ENCODE data around the gene IFNA10. TPM values are rescaled to one million over a fixed set of nuclear protein-coding genes. Genes with fewer than 3 reads are reported as not detected.

Gene IFNA10
- not detected in 5 replicates for total RNA-seq (2022; extraction: Qiagen RNA extraction)

DNA sequence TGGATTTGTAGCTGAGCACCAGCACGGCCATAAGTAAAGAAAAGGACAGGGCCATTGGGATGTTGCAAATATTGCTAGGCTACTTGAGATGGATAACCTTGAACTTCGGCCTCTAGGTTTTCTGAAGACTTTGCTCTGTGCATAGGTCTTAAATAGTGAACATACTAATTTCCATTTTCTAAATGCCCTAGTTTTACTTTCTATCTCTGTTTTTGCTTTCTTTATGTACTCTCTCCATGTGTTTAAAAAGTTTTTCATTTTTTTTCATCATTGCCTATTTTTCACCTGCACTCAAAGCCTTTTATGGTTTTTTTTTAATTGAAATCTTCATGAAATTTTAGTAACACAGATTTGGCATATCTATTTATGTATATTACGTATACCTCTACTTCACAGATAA is at the start of gene IFNA10:
TSS of gene IFNA10 (minus strand) at position 101 of the 400 bp plus-strand sequence. CDS start at position 55, 46 bp downstream.

DNA sequence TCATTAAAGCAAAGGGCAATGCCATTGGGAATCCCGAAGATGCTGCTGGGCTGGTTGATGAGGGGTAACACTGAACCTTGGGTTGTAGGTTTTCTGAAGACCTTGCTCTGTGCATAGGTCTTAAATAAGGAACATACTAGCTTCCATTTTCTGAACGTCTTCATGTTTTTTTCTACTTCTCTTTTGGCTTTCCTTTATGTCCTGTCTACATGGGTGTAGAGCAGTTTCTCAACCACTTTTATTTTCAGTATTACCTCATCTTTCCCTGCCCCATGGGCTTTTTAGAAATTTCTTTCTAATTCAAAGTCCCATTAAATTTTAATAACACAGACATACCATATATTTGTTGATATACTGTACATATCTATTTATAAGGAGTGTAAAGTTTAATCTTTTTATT is 33.0 kb upstream of the IFNA10 start, which contains the start of gene IFNA14:
TSS of gene IFNA14 (minus strand) at position 95 of the 400 bp plus-strand sequence. CDS start at position 25, 70 bp downstream.

DNA sequence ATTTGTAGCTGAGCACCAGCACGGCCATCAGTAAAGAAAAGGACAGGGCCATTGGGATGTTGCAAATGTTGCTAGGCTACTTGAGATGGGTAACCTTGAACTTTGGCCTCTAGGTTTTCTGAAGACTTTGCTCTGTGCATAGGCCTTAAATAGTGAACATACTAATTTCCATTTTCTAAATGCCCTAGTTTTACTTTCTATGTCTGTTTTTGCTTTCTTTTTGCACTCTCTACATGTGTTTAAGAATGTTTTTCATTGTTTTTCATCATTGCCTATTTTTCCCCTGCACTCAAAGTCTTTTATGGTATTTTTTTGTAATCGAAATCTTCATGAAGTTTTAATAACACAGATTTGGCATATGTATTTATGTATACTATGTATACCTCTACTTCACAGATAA is 21.2 kb upstream of the IFNA10 start, which contains the start of gene IFNA17:
TSS of gene IFNA17 (minus strand) at position 101 of the 400 bp plus-strand sequence. CDS start at position 52, 49 bp downstream.

DNA sequence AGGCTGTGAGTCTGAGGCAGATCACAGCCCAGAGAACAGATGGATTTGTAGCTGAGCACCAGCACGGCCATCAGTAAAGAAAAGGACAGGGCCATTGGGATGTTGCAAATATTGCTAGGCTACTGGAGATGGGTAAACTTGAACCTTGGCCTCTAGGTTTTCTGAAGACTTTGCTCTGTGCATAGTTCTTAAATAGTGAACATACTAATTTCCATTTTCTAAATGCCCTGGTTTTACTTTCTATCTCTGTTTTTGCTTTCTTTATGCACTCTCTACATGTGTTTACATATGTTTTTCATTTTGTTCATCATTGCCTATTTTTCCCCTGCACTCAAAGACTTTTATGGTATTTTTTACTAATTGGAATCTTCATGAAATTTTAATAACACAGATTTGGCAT is 10.3 kb upstream of the IFNA10 start, which contains the start of gene IFNA16:
TSS of gene IFNA16 (minus strand) at position 101 of the 400 bp plus-strand sequence. CDS start at position 95, 6 bp downstream.

DNA sequence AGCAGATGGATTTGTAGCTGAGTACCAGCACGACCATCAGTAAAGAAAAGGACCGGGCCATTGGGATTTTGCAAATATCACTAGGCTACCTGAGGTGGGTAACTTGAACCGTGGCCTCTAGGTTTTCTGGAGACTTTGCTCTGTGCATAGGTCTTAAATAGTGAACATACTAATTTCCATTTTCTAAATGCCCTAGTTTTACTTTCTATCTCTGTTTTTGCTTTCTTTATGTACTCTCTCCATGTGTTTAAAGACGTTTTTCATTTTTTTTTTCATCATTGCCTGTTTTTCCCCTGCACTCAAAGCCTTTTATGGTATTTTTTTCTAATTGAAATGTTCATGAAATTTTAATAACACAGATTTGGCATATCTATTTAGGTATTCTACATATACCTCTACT is 4.8 kb downstream of the IFNA10 start, which contains the start of gene IFNA7:
TSS of gene IFNA7 (minus strand) at position 101 of the 400 bp plus-strand sequence. CDS start at position 61, 40 bp downstream.

DNA sequence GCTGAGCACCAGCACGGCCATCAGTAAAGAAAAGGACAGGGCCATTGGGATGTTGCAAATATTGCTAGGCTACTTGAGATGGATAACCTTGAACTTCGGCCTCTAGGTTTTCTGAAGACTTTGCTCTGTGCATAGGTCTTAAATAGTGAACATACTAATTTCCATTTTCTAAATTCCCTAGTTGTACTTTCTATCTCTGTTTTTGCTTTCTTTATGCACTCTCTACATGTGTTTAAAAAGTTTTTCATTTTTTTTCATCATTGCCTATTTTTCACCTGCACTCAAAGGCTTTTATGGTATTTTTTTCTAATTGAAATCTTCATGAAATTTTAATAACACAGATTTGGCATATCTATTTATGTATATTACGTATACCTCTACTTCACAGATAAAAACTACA is 19.5 kb downstream of the IFNA10 start, which contains the start of gene IFNA4:
TSS of gene IFNA4 (minus strand) at position 101 of the 400 bp plus-strand sequence. CDS start at position 45, 56 bp downstream.

DNA sequence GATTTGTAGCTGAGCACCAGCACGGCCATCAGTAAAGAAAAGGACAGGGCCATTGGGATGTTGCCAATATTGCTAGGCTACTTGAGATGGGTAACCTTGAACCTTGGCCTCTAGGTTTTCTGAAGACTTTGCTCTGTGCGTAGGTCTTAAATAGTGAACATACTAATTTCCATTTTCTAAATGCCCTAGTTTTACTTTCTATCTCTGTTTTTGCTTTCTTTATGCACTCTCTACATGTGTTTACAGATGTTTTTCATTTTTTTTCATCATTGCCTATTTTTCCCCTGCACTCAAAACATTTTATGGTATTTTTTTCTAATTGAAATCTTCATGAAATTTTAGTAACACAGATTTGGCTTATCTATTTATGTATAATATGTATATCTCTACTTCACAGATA is 40.4 kb downstream of the IFNA10 start, which contains the start of gene IFNA21:
TSS of gene IFNA21 (minus strand) at position 101 of the 400 bp plus-strand sequence. CDS start at position 53, 48 bp downstream.

Other genes starting within 250 kb of the IFNA10 start
- gene HACD4, start 175.5 kb downstream of the IFNA10 start, total RNA-seq (2022; extraction: Qiagen RNA extraction), result 0.85 to 1.3 TPM (median 1.0 TPM) in 5 replicates
- 0.10 TPM in 1 of 5 replicates, not detected in the others for gene IFNB1, start 129.2 kb downstream of the IFNA10 start, total RNA-seq (2022; extraction: Qiagen RNA extraction)
- gene IFNW1, start 65.3 kb downstream of the IFNA10 start, total RNA-seq (2022; extraction: Qiagen RNA extraction), result not detected in 5 replicates
- not detected in 5 replicates for gene IFNA21, start 40.5 kb downstream of the IFNA10 start, total RNA-seq (2022; extraction: Qiagen RNA extraction)
- gene IFNA4, start 19.6 kb downstream of the IFNA10 start, total RNA-seq (2022; extraction: Qiagen RNA extraction), result not detected in 5 replicates
- not detected in 5 replicates for gene IFNA7, start 4.9 kb downstream of the IFNA10 start, total RNA-seq (2022; extraction: Qiagen RNA extraction)
- not detected in 5 replicates for gene IFNA16, start 10.2 kb upstream of the IFNA10 start, total RNA-seq (2022; extraction: Qiagen RNA extraction)
- not detected in 5 replicates for gene IFNA17, start 21.1 kb upstream of the IFNA10 start, total RNA-seq (2022; extraction: Qiagen RNA extraction)
- gene IFNA14, start 32.9 kb upstream of the IFNA10 start, total RNA-seq (2022; extraction: Qiagen RNA extraction), result not detected in 5 replicates
- not detected in 5 replicates for gene IFNA5, start 98.2 kb upstream of the IFNA10 start, total RNA-seq (2022; extraction: Qiagen RNA extraction)
- gene KLHL9, start 128.3 kb upstream of the IFNA10 start, total RNA-seq (2022; extraction: Qiagen RNA extraction), result 15.3 to 21.4 TPM (median 19.5 TPM) in 5 replicates
- gene IFNA6, start 143.7 kb upstream of the IFNA10 start, total RNA-seq (2022; extraction: Qiagen RNA extraction), result not detected in 5 replicates
- gene IFNA13, start 160.9 kb upstream of the IFNA10 start, total RNA-seq (2022; extraction: Qiagen RNA extraction), result not detected in 5 replicates
- gene IFNA2, start 178.3 kb upstream of the IFNA10 start, total RNA-seq (2022; extraction: Qiagen RNA extraction), result not detected in 5 replicates
- not detected in 5 replicates for gene IFNA8, start 202.0 kb upstream of the IFNA10 start, total RNA-seq (2022; extraction: Qiagen RNA extraction)
- gene IFNA1, start 233.3 kb upstream of the IFNA10 start, total RNA-seq (2022; extraction: Qiagen RNA extraction), result not detected in 5 replicates

Measured in A549 treated with dexamethasone at 1 μM for 4 hours (cell line).